G401 (cell line): ENCODE measurements around the gene CST2. TPM values are rescaled to one million over a fixed set of nuclear protein-coding genes. Genes with fewer than 3 reads are reported as not detected.
"Not testable (repeated sequence)": the region's sequence is repeated elsewhere in the genome, so short reads cannot be mapped to it uniquely, and the experiment has no call there.

Experiments used
- DNase-seq: peaks from one replicate; pipeline ENCODE4 v3.0.0-alpha.2; 2015; ENCODE audit warnings: low spot score
- in situ Hi-C: cut with HindIII; loops from 2 replicates; pipeline ENCODE4 v1.10.0; 2016; ENCODE audit warnings: low sequenced_read_pairs, mixed read lengths
- total RNA-seq: library from RNA; depleted of rRNA; stranded (reverse); fragments of >200 nt; shearing (Covaris generic); gene quantifications from 2 replicates; pipeline ENCODE4 v1.2.3, GENCODE V29; 2014; rRNA removed

CST2 gene
- not detected in 2 replicates for total RNA-seq

- DNase-seq = no peak
- in situ Hi-C loops = no loop called here
These were observed at the start of gene CST2 for GRCh38 chr20:23826541-23827021. TSS of gene CST2 (minus strand) at chr20:23826729. CDS start at chr20:23826660, 69 bp downstream.

DNA sequence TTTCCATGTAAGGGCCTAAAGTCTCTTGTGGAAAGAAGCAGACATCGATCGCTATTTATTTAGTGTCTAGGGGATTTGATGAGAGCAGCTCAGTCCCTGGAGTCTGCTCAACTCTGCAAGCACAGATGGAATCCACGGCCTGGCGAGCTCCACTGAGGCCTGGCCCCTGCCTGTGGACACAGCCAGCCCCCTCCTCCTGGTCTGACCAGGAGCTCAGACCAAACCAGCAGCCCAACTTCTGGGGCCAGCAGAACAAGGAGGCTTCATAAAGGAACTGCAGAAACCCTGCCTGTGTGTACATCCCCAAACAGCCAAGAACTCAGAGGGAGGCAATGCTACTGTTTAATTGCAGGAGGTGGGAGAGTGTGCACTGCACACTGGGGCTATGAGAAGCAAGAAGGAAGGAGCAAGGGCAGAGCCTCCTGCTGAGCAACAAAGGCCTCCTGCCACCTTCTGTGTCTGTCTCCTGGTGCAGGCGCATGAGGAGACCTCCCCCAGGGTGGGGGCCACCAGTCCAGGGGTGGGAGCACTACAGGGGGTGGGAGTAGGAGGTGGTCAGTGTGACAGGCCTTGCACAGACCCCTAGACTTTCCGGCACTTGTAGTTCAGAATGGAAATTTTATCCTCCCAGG lies 49.2 kb upstream of the CST2 start:
- in situ Hi-C loops = no loop called here
- DNase-seq = no peak

DNA sequence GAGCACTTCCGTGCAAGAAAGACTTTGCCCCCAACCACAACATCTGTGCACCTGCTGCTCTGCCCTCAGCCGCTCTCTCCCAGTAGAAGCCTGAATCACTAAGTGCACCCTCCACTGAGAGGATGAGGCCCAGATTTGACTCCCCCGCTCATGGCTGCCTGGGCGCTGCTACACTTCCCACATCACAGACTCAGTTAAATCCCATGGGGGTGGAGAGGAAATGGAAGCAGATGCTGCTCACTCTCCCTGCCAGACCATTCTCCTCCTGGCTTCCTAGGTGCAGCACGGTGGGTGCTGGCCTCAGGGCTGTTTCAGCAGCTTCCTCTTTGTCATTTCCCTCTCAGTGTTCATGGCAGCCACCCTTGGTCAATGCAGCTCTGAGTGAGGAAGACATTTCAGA lies 48.2 kb upstream of the CST2 start:
- in situ Hi-C loops = no loop called here

GRCh38 chr20:23873370-23874015 lies 47.0 kb upstream of the CST2 start:
- in situ Hi-C loops = no loop called here
- no peak for DNase-seq

More for the DNA sequence above, 48.2 kb upstream of the CST2 start:
- no peak for DNase-seq

- DNase-seq = no peak
- in situ Hi-C loops = no loop called here
These were observed 45.5 kb upstream of the CST2 start for GRCh38 chr20:23872065-23872464.

- DNase-seq = no peak
- in situ Hi-C loops = no loop called here
These were observed 43.9 kb upstream of the CST2 start for GRCh38 chr20:23870461-23870860.

DNA sequence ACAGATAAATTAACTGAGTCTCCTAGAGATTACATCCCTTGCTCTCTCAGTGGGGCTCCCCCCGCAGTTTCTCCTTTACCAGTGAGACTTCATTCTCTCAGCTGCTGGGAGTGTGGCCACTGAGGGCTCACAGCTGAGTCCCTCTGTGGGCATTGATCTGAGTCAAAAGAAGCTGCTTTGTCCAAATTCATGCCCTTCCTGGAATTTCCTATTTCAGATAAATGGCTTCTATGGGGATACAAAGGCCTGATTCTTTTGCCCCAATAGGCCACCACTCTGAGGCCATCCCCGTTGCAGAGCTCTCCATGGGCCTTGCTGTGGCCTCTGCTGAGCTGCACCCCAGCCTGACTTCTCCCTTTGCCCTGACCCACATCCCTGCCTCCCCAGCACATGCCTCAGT lies 43.0 kb upstream of the CST2 start:
- DNase-seq = no peak
- in situ Hi-C loops = no loop called here

GRCh38 chr20:23868321-23868720 lies 41.8 kb upstream of the CST2 start:
- DNase-seq = no peak
- in situ Hi-C loops = no loop called here

GRCh38 chr20:23867152-23867776 lies 40.7 kb upstream of the CST2 start:
- no peak for DNase-seq
- in situ Hi-C loops = no loop called here

GRCh38 chr20:23860771-23861170 lies 34.2 kb upstream of the CST2 start:
- DNase-seq, in situ Hi-C loops: not testable (repeated sequence)

DNA sequence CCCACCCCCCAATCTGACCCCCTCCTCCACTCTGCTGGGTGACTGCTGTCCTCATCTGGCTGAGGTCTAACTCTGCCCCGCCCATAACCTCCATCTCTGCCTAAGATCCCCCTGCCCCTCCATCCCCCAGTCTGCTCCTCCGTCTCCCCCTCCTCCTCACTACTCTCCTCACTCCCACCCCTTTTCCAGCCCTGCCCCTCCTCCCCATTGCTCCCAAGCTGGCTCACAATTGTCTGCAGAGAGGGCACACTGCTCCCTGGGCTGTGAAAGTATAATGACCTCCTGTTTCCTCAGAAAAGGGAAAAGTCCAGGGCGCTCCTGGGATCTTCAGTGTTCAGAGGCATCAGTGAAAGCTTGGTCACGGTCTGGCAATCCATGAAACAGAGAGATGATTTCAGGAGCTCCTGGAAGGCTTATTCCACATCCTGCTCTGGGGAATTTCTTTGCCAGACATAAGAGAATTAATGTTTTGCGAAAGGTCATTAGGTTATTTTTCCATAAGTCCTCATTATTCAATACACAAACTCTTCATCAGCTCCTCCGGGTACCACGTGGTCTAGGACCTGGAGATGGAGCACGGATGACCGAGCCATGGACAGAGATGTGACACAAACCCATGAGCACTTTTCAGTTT lies 31.6 kb upstream of the CST2 start:
- DNase-seq = no peak

DNA sequence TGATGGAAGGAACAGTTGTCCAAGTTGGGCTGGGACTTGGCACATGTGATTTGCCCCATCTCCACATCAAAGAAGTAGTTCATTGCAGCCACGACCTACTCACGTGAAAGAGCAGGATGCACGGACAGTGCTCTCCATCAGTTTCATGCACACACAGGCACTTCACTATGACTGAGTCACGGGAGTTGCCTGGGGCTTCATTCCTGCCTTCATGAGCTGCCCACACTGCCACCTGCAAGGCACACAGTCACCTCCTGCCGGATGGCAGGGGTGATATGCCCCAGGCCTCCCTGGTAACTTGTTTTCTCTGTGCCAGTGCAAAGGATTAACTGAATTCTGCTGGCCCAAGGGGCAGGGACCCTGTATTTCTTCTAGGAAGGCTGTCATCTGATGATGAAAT lies 30.2 kb upstream of the CST2 start:
- DNase-seq = no peak
- in situ Hi-C loops = no loop called here

More for the DNA sequence above, 31.6 kb upstream of the CST2 start:
- in situ Hi-C loops = no loop called here

GRCh38 chr20:23856226-23856625 lies 29.7 kb upstream of the CST2 start:
- DNase-seq = no peak
- in situ Hi-C loops = no loop called here

DNA sequence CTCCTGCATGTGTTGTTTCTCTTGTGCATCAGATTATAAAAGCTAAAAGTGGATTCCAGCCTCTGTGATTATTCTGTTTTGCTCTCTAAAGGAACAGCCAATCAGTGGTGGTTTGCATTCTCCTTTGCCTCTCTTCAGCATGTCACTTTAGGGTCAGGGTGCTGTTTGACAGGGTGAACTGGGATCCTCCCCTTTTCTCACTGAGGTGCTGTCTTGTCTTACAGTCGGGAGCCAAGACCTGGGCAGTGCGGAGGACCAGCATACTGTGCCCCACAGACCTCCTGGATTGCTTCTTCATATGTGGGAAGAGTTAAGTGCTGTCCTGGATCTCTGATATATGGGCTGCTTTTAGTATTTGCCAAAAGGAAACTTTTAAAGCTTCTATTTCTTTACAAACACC lies 15.2 kb upstream of the CST2 start:
- in situ Hi-C loops = no loop called here

GRCh38 chr20:23835716-23836115 lies 9.2 kb upstream of the CST2 start:
- no peak for DNase-seq
- in situ Hi-C loops = no loop called here

More for the DNA sequence above, 15.2 kb upstream of the CST2 start:
- DNase-seq = no peak

DNA sequence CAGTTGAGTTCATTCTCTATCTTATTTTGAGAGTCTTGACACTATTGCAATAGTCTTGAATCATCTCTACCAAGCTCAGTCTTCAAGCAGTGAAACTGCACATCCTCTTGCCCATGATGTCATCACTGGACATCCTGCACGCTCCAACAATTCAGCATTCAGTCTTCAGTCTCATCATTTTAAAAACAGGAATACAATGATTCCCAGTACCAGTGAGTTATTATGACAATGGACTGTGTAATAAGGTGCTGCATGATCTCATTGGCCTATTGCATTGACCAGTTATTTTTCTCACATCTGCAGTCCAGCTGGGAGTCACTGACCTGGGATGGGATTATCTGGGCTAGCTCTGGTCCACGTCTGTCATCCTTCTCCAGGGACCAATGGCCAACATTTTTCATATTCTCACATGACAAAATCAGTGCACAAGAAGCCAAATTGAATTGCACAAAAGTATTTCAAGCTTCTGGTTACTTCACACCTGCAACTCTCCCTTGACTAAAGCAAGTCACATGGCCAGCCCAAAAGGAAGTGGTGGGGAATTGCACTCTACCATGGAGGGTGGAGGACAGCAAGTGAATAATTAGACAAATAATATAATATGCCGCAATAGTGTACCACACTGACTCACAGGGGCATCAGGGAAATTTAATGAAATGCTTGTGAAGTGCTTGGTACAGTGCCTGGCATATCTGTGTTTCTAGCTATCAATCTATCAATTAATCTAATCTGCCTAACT lies 6.4 kb upstream of the CST2 start:
- no peak for DNase-seq
- in situ Hi-C loops = no loop called here

- DNase-seq, in situ Hi-C loops: not testable (repeated sequence)
These were observed 5.4 kb upstream of the CST2 start for GRCh38 chr20:23831961-23832360.

DNA sequence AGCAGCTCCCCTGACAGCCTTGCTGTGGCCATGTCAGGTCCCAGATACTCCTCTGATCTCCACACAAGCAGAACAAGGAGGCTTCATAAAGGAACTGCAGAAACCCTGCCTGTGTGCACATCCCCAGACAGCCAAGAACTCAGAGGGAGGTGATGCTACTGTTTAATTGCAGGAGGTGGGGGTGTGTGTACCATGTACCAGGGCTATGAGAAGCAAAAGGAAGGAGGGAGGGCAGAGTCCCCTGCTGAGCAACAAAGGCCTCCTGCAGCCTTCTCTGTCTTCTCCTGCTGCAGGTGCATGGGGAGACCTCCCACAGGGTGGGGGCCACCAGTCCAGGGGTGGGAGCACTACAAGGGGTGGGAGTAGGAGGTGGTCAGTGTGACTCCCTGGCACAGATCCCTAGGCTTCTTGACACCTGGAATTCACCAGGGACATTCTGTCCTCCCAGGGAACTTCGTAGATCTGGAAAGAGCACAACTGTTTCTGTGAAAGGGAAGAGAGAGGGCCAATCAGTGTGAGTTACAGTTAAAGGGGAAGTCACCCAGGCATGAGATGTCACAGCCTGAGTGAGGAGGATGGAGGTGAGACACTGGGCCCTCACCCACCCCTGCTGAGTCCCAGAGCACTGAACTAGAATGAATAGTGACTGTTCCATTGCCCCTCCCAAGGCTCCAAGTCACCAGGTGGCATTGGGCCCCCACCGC lies 2.8 kb downstream of the CST2 start:
- no peak for DNase-seq
- in situ Hi-C loops = no loop called here

DNA sequence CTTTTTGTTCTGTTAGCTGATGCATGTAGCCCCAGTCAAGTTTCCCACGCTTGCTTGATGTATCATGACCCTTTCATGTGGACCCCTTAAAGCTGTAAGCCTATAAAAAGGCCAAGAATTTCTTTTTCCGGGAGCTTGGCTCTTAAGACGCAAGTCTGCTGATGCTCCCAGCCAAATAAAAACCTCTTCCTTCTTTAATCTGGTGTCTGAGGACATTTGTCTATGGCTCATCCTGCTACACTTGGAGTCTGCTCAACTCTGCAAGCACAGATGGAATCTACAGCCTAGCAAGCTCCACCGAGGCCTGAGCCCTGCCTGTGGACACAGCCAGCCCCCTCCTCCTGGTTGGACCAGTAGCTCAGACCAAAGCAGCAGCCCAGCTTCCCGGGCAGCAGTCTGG lies 3.4 kb downstream of the CST2 start:
- in situ Hi-C loops = no loop called here
- DNase-seq = no peak
